NT2/D1 (cell line): ENCODE measurements around the gene THRA.

Experiments
- DNase-seq: peaks from one replicate; pipeline ENCODE4 v3.0.0-alpha.2; 2011; ENCODE audit warnings: low read depth, low spot score
- H3K27me3 ChIP-seq: 2 replicates; pipeline ENCODE4 v1.6.0; 2011; ENCODE audit warnings: mild to moderate bottlenecking; ENCODE audit not compliant: insufficient read length, insufficient read depth
- H3K36me3 ChIP-seq: 2 replicates; pipeline ENCODE4 v1.6.1; 2011; ENCODE audit warnings: mild to moderate bottlenecking, low read length, mixed read lengths; ENCODE audit not compliant: insufficient read depth, insufficient read length
- H3K4me1 ChIP-seq: 2 replicates; pipeline ENCODE4 v1.5.1; 2011; ENCODE audit not compliant: insufficient read depth, insufficient read length
- H3K4me3 ChIP-seq: 2 replicates; pipeline ENCODE4 v1.5.1; 2011; ENCODE audit warnings: low read depth; ENCODE audit not compliant: insufficient read length
- H3K9ac ChIP-seq: 2 replicates; pipeline ENCODE4 v1.6.0; 2011; ENCODE audit warnings: low read depth; ENCODE audit not compliant: insufficient read length
- H3K9me3 ChIP-seq: 2 replicates; pipeline ENCODE4 v1.5.1; 2011; ENCODE audit warnings: mild to moderate bottlenecking, low read length; ENCODE audit not compliant: insufficient read depth
- SUZ12 ChIP-seq: IDR thresholded peaks from 2 replicates; pipeline ENCODE4 v1.6.1; 2011; ENCODE audit not compliant: insufficient read length, insufficient read depth; ENCODE audit errors: extremely low read depth
- YY1 ChIP-seq: IDR thresholded peaks from 2 replicates; pipeline ENCODE4 v1.6.1; 2011; ENCODE audit not compliant: insufficient read length, insufficient read depth
- ZNF274 ChIP-seq: IDR thresholded peaks from 2 replicates; pipeline ENCODE4 v1.6.1; 2011; ENCODE audit warnings: mild to moderate bottlenecking, low read depth, low read length

Gene THRA

DNA sequence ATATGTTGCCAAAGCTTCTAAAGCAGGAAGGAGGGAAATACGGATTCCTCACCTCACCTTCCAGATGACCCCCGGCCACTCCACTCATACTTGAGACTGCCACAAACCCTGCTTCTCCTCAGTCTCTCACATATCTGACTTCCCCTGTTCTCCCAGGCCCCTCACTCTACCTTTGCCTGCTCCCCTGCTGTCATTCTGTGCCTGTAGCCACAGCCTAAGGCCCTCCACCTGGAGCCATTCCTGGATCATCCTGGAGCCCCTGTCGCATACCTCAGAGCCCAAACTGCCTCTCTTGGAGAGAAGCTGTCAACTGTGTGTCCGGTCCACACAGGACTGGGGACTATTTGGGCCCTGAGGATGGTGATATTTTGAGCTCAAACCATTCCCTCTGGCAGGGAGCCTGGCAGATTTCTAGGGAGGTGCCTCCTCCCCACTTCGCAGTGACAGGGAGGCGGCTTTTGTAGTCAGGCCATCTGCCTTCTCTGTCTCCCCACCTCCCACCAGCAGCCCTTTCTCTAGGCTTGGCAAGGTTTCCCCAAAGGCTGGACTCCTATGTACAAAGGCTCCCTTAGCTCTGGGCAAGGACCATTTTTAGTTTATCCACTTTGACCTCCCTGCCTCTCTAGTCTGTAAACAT lies 6.3 kb upstream of the THRA start:
- Histone ChIP-seq H3K4me3 (no peak overlapping the region), H3K36me3 (peaks cover 19% of the 10 kb centered on the region), H3K4me1 (peaks cover 12% of the 10 kb centered on the region), H3K9me3 (no peaks in the 10 kb centered on the region), H3K9ac (peak overlapping the region; percentile 39), H3K27me3 (peaks cover 5% of the 10 kb centered on the region)
- TF ChIP-seq ZNF274, result no peak
- no peak for TF ChIP-seq YY1
- no peak for TF ChIP-seq SUZ12
- DNase-seq, result no peak

DNA sequence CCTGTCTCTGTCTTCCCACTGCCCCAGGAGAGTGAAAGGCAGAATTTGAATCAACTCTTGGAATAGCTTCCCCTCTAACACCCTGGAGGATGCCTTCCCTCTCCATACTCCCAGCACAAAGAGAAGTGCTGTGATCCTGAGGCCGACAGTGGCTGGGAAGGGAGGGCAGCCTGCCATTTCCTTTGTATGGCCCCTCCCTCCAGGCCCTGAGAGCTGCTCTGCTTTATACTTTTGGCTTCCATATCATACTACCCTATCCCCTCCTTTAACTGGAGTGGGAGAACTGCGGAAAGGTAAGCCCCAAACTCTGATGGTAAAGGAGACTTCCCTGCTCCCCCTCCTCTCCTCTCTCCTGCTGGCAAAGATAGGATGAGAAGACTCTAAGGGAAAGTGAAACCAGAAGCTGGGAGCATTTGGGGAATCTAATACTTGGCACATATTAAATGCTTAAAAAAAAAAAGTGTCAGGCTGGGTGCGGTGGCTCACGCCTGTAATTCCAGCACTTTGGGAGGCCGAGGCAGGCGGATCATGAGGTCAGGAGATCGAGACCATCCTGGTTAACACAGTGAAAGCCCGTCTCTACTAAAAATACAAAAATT lies 4.5 kb upstream of the THRA start:
- TF ChIP-seq SUZ12 (no peak), YY1 (no peak), ZNF274 (no peak)
- no peak overlapping the region for H3K4me3 ChIP-seq
- H3K9ac ChIP-seq, result no peak overlapping the region
- peaks cover 14% of the 10 kb centered on the region for H3K4me1 ChIP-seq
- H3K9me3 ChIP-seq, result no peaks in the 10 kb centered on the region
- peaks cover 2% of the 10 kb centered on the region for H3K36me3 ChIP-seq
- DNase-seq, result no peak
- H3K27me3 ChIP-seq, result peaks cover 7% of the 10 kb centered on the region

DNA sequence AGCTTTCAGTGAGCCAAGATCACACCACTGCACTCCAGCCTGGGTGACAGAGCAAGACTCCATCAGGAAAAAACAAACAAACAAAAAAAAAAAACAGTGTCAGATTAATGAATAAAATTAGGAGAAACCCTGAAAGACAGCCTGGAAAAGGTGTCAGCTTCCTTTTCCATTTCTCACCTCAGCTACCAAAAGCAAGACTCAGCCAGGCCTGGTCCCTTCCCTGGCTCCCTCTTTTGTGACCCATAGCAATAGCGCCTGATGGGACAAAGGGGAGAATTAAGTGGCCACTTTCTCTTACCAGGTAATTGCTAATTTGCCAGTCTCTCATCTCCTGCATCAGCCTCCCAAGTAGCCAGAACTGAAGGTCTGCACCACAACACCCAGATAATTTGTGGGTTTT lies 3.9 kb upstream of the THRA start:
- H3K4me1 ChIP-seq, result peaks cover 15% of the 10 kb centered on the region
- TF ChIP-seq YY1 (no peak), SUZ12 (no peak), ZNF274 (no peak)
- no peaks in the 10 kb centered on the region for H3K36me3 ChIP-seq
- no peak overlapping the region for H3K4me3 ChIP-seq
- no peak overlapping the region for H3K9ac ChIP-seq
- H3K9me3 ChIP-seq, result no peaks in the 10 kb centered on the region
- peaks cover 7% of the 10 kb centered on the region for H3K27me3 ChIP-seq
- DNase-seq, result no peak

DNA sequence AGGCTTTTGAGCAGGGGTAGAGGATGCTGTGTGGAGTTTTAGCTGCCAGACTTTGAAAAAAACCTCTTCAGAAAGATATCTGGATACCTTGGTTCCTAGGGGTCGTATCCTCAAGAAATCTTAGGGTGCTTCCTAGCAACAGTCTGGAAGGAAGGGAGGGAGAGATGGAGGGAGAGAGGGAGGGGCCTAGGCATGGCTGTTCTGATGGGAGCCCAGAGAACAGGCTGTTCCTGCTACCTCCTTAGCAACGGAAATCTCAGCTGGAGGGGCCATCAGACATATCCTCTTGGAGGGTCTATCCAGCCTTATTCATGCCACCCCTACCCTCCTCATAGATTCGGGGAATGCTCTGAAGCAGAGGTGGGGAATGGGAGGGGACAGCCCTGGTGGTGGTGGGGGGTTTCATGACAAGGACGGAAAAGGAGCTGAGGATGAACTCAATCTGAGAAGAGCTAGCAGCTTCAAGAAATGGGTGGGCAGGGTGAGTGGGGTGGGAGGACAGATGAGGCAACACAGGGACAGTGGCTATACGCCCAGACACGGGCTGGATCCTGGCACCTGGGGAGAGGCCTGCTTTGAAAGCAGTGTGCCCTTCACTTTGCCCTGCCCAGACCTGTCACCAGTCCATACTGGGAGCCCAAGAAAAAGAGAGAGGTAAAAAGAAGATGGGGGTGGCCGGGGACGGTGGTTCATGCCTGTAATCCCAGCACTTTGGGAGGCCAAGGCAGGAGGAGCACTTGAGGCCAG lies 2.9 kb upstream of the THRA start:
- Histone ChIP-seq H3K4me3 (no peak overlapping the region), H3K36me3 (no peaks in the 10 kb centered on the region), H3K4me1 (peaks cover 22% of the 10 kb centered on the region), H3K9ac (no peak overlapping the region), H3K27me3 (peaks cover 7% of the 10 kb centered on the region), H3K9me3 (no peaks in the 10 kb centered on the region)
- TF ChIP-seq SUZ12 (no peak), ZNF274 (no peak), YY1 (no peak)
- DNase-seq, result no peak

DNA sequence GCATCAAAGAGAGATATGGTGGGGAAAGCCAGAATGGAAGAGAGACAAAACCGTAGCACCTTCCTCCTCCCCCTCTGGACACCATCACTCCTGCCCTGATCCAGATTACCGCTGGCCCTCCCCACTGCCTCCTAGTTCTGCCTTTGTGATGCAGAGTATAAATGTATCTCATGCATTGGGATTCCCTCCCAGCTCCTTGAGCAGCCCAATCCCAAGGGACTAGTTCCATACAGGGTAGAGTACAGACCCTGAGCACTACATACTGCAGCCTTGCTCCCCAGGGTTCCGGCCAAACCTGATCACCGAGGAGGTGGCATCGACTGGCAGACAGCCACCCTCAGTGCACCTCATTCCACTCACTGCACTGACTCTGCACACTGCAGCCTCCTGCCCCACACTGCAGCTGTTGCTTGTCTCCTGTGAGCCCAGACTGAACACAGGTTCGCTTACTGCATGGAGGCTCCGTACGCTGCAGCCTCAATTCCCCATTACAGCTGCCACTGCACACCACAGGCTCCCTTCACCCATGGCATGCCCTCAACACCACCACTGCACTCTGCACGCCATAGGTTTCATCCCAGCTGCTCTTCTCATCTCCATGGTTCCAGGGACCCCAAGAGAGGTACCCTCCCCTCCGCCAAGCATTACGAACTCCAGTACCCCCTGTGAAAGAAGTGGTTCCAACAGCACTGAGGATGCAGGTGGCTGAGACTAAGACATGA lies 1.7 kb upstream of the THRA start:
- TF ChIP-seq ZNF274 (no peak), SUZ12 (no peak), YY1 (no peak)
- Histone ChIP-seq H3K4me3 (no peak overlapping the region), H3K9me3 (no peaks in the 10 kb centered on the region), H3K36me3 (no peaks in the 10 kb centered on the region), H3K9ac (no peak overlapping the region), H3K27me3 (peaks cover 7% of the 10 kb centered on the region), H3K4me1 (peaks cover 27% of the 10 kb centered on the region)
- no peak for DNase-seq

DNA sequence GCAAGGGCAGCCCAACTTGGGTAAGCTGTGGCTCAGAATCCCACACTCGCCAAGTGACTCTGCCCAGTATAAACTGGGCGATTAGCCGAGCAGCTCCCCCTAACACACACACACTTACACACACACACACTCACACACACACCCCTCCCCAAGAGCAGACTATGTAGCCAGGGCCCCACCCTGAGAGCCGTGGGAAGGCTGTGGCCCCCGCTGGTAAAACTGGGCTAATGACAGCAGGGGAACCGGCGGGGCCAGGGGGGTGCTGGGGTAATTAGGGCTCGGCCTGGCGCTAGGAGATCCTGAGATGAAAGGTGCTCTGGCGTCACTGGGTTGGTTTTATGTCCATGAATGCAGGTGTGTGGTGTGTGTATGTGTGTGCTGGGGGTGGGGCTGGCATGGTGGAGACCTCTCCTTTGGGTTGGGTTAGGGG lies 1.1 kb upstream of the THRA start:
- Histone ChIP-seq H3K9ac (no peak overlapping the region), H3K4me1 (peaks cover 27% of the 10 kb centered on the region), H3K9me3 (no peaks in the 10 kb centered on the region), H3K36me3 (no peaks in the 10 kb centered on the region), H3K4me3 (peak overlapping the region; percentile 13), H3K27me3 (peaks cover 7% of the 10 kb centered on the region)
- no peak for TF ChIP-seq SUZ12
- no peak for TF ChIP-seq ZNF274
- TF ChIP-seq YY1, result no peak
- DNase-seq, result no peak

DNA sequence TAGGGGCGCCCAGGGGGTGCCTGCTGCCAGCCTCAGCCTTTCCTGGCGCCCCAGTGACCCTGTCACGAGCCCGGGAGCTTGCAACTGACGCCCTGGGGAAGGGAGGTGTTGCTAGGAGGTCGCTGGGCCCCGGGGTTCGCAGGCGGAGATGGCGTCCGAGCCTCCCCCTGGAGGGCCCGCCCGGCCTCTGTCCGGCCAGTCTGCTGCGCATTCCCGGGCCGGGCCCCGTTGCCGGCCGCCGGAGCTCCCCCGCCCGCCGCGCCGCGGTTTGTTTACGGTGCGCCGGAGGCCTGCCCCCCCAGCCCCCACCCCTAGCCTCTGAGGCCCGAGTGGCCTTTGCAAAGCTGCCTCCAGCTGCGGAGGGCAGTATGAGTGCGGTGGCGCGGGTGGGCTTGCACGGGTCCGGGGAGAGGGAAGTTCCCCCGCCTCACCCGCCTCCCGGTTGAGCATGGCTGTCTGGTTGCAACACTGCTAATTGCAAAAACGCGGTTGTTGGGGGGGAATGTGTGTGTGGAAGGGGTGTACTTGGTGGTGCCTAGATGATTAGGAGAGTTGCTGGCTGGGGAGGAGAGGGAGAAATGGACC lies 514 bp downstream of the THRA start:
- DNase-seq, result no peak

More for the DNA sequence above, 514 bp downstream of the THRA start:
- no peaks in the 10 kb centered on the region for H3K36me3 ChIP-seq
- H3K4me1 ChIP-seq, result peaks cover 33% of the 10 kb centered on the region
- peak overlapping the region; percentile 91 for H3K9ac ChIP-seq
- peaks cover 7% of the 10 kb centered on the region for H3K27me3 ChIP-seq
- peak overlapping the region; percentile 73 for H3K4me3 ChIP-seq
- TF ChIP-seq SUZ12, result no peak
- no peak for TF ChIP-seq ZNF274
- no peak for TF ChIP-seq YY1
- H3K9me3 ChIP-seq, result no peaks in the 10 kb centered on the region
